Right hindlimb (tissue), 1 donor: ENCODE data around the gene DNAAF5.
A peak's percentile ranks its signal among the peaks of the same experiment; 100 is the strongest.

Experiments used
- DNase-seq: peaks from one replicate; pipeline ENCODE4 v3.0.0-alpha.2; 2018

DNAAF5 gene

DNA sequence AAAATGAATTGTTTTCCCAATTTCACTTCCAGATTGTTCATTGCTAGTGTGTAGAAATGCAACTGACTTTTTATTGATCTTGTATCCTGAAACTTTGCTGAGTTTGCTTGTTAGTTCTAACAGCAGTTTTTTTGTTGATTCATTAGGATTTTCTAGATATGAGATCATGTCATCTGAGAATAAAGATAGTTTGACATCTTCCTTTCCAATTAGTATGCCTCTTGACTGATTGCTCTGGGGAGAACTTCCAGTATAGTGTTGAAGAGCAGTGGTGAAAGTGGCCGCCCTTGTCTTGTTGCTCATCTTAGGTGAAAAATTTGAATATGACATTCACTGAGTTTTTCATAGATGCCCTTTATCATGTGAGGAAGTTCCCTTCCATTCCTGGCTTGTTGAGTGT, 93.8 kb downstream of the DNAAF5 start:
- no peak for DNase-seq

DNA sequence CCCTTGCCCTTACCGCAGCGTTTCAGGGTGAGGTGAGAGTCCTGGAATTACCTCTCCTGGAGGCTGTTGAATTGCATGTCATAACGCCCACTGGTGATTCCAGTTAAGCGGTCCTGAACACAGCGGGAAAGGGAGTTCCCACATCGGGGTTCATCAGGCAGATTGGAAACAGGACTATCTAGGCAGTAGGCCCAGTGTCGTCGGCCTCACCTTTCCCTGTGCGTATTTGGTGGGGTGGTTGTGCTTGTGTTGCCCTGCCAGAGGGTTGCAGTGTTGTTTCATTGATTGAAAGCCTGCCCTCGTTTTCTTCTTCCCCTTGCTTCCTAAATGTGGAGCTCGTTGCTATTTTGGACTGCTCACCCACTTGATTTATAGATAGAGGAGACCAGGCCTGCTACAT, 95.2 kb downstream of the DNAAF5 start:
- no peak for DNase-seq

DNA sequence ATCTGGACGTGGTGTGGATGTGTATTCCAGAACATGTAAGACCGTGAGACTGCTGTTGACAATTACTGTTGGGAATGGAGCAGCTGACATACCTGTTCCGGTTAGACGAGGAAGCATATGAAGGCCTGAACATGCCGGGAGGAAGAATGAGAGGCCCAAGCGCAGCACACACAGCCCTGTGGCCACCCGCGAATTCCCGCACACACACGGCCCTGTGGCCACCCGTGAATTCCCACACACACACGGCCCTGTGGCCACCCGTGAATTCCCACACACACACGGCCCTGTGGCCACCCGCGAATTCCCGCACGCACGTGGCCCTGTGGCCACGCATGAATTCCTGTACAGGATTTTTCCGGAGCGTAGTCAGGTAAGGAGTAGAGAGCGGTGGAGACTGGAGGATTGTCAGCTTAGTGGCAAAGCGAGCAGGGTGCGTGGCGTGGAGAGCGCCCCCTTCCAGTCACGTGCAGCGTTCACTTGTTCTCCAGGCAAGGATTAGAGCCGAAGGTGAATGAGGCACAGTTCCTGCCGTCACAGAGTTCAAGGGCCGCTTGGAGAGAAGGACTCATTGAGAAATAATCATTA, 96.3 kb downstream of the DNAAF5 start:
- DNase-seq: no peak

DNA sequence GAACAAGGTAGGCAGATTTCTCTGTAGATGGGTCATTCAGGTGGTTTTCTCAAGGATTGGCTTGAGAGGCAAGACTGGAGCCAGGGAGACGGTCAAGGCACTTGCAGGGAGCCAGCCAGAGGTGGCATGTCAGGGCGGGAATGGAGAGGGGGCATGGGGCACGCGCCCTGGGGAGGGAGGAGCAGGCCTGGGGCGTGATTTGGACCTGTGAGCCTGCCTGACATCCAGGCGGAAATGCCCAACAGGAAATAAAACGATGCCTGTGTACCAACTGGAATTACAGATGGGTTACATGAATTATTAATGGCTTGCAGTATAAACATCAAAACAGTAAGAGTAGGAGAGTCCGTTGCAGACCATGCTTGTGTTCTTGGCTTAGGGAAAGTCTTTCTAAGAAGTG, 97.2 kb downstream of the DNAAF5 start:
- no peak for DNase-seq

DNA sequence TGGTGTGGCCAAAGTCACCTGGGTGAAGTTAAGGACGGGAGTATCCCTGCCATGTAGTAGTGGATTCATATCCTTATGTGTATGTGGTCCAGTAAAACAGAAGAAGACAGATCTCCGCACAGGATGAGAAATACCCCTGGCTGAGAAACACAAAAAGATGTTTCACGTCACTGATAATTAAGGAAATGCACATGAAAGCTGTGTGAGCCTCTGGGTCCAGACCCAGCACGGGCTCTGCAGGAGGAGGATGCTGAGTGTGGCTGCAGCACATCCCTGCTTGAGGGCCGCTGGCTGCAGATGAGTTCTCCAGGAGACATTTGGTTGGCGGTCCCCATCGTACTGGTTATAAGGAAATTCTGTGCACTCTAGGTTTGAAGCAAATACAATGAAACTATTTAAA, 97.6 kb downstream of the DNAAF5 start:
- DNase-seq: no peak

DNA sequence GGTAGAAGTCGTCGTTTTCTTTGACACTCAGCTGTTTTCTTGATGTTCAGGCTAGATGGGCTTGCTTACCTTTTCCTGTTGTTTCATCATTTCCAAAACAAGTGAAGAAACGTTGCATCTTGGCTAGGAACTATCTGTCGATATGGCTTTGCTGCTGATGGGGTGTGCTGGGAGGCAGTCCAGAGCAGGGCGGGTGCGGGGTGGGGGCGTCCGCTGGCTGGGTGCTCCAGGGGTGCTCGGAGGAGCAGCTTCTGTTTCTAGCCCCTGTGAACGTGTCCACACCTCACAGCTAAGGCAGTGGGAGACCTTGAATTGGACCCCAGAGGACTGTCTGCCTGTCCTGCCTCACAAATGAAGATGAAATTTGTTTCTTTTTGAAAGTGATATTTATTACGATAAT, 98.2 kb downstream of the DNAAF5 start:
- DNase-seq: no peak

DNA sequence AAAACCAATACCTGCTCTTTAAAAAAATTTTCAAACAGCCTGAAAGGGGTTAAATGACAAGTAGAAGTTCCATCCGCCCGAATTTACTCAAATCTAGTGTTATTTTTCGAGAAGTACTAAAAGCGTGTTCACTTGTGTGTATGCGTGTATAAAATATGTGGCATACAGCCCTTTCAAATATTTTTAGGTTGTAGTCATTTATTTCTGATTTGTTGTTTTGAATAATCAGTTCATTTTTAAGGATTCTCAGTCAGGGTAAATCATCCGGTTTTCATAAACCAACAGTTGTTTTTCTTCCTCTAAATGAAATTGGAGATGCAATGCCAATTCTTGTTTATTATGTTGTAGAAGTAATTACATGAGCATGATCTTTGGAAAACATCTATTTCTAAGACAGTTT, 98.9 kb downstream of the DNAAF5 start:
- DNase-seq: no peak

DNA sequence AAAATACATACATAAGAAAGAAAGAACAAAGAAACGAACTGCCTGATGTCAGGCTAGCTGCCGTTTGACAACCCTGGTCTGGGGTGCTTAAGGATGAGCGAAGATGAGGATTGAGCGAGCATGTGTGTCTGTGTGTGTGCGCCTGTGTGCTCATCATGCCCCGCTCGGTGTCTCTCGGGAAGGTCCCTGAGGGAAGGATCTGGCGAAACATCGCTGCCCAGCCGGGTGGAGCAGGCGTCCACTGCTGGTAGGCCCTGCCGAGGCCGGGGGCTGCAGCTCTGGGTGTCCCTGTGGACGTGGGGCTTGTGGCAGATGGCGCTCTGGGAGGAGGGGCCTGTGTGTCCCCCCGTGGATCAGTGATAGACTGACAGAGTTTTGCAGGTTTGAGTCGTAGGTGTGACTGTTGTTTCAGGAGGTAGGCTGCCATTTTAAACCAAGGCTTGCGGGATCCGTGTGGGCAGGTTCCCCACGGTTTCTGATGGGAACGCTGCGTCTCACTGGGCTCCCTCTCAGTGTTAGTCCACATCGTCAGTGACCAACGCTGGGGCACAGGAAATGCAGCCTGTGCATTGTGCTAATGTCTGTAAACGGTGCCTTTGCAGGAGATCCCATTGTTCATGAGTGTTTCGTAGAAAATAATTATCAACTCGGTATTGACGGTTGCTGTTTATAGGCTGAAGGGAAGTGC, 99.9 kb downstream of the DNAAF5 start:
- DNase-seq: no peak

DNA sequence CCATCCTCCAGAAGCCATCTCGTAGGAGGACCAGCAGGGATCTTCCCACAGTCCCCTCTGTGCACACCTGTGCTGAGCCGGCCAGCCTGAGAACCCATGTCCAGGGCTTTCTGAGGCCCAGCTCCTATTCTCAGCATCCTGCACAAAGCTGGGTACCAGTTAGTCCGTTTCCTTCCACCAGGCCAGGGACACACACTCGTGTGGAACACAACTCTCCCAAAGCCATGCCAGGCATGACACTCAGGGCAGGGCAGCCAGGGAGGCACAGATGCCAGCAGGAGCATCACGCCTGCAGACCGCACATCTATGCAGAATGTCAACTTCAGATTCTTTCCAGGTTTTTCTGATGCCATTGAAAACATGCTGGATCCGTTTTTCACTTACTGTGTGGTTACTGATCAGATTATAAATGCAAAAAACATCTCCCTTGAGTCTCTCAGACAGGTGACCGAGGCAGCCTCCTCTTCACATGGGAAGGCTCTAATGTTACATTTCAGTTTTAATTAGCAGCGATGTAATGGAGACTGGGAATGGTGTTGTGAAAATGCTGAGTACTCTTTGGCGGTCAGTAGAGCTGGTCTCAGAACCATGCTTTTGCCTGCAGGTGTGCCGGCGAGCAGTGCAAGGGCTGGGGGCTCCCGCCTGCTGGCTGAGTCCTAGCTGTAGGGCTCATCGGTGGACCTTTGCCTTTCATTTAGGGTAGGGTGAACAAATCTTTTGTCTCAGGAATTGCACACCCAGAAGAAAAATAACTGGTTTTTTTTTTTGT, 102.5 kb downstream of the DNAAF5 start:
- DNase-seq: no peak

DNA sequence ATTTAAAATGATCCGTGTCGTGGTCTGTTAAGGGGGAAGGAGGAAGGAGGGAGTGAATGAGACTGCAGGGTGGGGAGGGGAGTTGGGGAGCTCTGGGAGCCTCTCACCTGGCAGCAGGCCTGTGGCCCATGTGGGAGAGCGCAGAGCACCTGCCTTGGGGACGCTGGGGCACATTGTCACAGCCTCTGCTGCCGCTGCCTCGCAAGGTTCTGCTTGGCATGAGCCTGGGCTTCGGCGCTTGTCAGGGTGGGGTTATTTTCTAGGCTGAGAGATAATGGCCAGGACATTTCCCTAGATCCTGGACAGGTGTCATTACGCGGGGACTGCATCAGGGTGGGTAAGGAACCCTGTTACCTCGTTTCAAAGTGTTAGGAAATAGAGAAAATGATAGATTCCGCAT, 103.6 kb downstream of the DNAAF5 start:
- DNase-seq: no peak

DNA sequence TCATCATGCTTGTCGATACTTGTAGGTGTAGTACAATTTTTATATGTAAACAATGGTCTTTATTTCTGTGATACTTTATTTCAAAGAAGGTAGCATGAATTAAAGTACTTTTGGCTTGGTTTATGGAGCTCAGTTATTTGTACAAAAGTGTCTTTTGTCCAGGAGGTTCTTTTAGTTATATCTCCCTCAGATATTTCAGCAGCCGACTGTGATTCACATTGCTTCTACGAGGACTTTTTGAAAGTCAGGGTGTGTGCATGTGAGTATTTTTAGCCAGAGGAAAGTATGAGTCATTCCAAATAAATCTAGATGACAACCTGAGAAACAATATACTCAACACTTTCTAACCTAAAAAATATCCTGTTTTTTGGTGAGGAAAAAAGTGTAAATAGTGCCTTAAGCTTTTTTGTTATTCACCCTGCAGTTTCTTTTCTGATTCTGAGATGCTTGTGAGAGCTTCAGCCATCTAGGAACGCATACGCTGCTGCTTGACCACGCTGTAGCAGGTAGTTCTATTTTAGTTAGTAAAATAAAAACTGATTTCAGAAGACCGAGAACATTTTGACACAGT, 105.2 kb downstream of the DNAAF5 start:
- no peak for DNase-seq

DNA sequence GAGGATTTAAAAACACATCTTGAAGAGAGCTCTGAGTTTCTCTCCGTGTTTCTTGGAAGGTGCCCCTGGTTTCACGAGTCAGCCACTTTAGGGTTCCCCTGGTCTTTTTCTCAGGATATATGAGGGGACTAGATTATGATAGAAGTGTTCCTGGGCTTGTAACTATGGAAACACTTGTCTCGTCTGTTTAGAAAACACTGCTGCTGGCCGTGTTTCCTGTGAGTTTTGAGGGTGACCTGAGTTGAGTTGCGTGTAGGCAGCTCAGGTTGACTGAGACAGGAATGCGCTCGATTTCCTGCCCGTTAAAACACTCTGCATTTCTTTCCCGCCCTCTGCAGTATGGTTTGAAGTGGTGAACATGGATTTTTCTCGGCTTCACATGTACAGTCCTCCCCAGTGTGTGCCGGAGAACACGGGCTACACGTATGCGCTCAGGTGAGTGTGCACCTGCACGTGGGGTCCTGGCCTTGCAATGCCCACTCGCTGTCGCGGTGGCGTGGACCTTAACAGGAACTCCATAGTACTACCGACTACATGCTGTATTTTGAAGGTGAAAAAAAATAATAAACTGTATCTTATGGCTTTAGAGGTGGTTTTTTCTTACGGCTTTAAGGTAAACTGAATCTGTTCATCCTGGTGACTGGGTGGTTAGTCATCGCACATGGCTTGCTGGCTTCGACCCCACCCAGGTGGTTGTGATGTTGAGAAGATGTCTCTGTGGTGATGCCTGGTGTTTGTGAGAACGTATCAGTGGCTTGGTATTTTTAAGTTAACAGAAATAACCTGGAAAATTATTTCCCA, 105.9 kb downstream of the DNAAF5 start, which contains the start of gene SUN1:
TSS of gene SUN1 (plus strand) at position 310 of the 801 bp plus-strand sequence. CDS start at position 359, 49 bp downstream.
- DNase-seq: peak; percentile 50

DNA sequence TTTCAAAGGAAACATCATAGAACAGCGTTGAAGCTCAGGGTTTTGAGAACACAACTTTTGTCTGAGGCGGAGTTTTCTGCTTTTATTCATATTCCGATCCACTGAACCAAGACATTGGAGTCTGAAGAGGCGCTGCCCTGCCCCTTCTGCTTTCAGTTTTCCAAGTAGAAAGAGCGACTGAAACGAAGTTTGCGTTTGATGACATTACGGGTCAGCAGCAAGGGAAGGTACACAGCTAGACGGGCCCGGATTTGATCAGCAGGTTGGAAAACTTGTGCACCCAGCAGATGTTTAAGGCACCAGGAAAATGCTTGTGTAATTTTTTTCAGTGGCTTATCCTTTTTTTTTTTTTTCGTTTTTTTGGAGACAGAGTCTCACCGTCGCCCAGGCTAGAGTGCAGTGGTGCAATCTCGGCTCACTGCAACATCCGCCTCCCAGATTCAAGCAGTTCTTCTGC, 106.5 kb downstream of the DNAAF5 start:
- DNase-seq: no peak

DNA sequence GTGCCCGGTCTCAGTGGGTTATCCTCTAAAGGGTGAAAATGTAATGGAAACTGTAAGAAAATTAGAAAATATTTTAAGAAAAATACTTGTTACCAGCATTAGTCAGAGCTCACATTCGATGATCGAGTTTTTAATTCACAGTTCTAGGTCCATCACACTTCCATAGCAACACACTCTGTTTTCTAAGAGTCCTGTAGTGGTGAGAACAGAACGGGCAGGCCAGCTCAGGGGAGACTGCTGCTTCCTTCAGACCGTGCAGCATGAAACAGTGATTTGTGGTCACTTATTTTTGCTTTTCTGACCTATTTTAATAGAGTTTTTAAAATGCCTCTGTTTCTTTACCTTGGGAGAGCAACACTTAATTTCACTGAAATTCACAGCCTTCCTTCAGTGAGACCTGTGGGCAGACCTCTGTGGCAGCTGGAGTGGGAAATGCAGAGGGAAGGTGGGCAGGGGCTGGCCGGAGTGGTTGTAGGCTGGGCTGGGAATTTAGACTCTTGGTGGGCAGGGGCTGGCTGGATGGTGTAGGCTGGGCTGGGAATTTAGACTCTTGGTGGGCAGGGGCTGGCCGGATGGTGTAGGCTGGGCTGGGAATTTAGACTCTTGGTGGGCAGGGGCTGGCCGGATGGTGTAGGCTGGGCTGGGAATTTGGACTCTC, 107.2 kb downstream of the DNAAF5 start:
- no peak for DNase-seq

DNA sequence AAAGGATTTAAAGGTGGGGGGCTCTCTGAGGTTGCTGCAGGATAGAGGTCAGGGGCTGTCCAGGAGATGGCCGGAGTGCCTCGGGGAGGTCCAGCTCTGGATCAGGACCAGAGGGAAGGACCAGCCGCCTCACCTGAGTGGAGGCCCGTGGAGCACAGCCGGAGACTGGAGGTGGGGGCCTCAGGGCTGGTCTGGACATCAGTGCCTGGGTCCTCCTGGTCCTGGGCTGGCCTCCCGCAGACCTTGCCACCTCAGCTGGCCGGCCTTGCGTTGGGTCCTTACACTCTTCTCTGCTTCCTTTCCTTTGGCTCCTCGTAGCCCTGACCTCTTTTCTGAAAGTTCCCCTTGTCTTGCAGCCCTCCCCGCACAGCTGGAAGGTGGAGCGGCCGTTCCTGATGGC, 107.8 kb downstream of the DNAAF5 start:
- DNase-seq: no peak

DNA sequence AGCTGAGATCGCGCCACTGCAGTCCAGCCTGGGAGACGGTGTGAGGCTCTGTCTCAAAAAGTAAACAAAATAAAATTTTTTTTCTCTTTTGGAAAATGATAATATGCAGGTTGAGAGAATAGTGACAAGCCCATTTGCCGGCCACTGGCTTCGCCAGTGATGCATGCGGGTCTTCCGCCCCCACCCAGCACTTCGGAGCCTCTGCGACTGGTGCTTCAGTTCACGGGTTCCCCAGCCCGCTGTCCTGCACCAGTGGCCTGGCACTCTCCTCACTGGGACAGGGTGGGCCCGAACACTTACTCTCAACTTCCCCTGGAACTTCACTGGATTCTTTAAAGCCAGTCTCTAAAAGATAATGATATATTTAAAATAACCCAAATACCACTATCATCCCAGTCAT, 108.5 kb downstream of the DNAAF5 start:
- no peak for DNase-seq

DNA sequence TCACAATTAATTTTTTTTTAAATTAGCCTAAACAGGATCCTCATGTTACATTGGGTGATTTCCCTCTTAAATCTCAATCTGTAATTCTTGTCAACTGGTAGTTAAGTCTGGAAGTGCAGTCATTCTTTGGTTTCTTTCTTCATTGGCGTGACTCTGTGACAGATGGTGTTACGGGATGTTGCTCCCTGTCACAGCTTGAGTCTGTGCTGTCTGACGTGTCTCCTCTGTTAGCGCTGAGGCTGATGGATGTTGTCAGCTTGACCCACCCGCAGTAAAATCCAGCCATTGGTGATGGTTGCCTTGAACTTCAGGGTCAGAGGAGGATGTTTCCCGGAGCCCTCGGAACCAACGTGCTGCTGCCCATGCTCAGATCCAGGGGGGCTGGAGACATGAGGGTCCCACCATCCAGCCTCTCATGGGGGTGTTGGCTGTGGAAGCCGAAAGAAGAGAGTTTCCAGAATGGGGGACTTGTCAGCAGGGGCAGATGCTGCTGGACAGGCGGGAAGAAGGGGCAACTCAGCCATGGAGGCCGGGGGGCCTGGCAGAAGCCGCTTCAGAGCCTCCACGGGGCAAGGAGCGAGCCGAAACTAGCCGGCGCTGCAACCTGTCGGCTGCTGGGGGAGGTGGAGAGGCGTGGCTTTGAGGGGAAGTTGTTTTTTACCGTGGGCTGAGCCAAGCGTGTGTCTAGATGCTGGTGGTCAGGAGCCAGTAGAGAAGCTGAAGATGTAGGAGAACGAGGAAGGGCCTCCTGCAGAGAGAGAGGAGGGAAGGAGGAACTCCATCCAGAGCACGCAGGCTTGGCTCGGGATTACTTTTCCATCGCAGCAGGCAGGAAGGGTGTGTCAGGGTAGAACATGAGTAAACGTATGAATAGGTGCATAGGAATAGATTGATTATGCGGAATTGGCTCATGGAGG, 109.2 kb downstream of the DNAAF5 start:
- DNase-seq: no peak
